GM19397 (cell line): ENCODE data around the gene UTP11.
"Not testable (repeated sequence)": the region's sequence is repeated elsewhere in the genome, so short reads cannot be mapped to it uniquely, and the experiment has no call there.

Experiments used
- ATAC-seq: cut with Tn5 transposase; IDR thresholded peaks from one replicate; pipeline ENCODE4 v1.9.1; 2021; ENCODE audit warnings: mild to moderate bottlenecking, moderate library complexity; ENCODE audit not compliant: unreplicated experiment

UTP11 gene

GRCh38 chr1:38012363-38013226 is at the start of gene UTP11:
UTP11 (plus strand) TSS chr1:38012734; CDS start chr1:38012803, 69 bp downstream.
- ATAC-seq = peak; percentile 93

- not testable (repeated sequence) for ATAC-seq
Measured at GRCh38 chr1:37964106-37964505, 48.4 kb upstream of the UTP11 start.

GRCh38 chr1:37965301-37965700 is 47.2 kb upstream of the UTP11 start:
- no peak for ATAC-seq

GRCh38 chr1:37973684-37974083 is 38.9 kb upstream of the UTP11 start:
- ATAC-seq = not testable (repeated sequence)

GRCh38 chr1:37974567-37974966 is 38.0 kb upstream of the UTP11 start:
- ATAC-seq = no peak

GRCh38 chr1:37975083-37975482 is 37.5 kb upstream of the UTP11 start:
- not testable (repeated sequence) for ATAC-seq

- ATAC-seq = no peak
Measured at GRCh38 chr1:37978541-37978940, 34.0 kb upstream of the UTP11 start.

GRCh38 chr1:37983546-37983945 is 29.0 kb upstream of the UTP11 start:
- no peak for ATAC-seq

GRCh38 chr1:37987679-37988078 is 24.9 kb upstream of the UTP11 start:
- ATAC-seq = no peak

GRCh38 chr1:37989361-37989930 is 23.1 kb upstream of the UTP11 start:
- ATAC-seq = peak; percentile 32

- ATAC-seq = no peak
Measured at GRCh38 chr1:37994886-37995566, 17.5 kb upstream of the UTP11 start.

GRCh38 chr1:37995751-37996345 is 16.7 kb upstream of the UTP11 start:
- no peak for ATAC-seq

- no peak for ATAC-seq
Measured at GRCh38 chr1:37997256-37998088, 15.1 kb upstream of the UTP11 start.

- no peak for ATAC-seq
Measured at GRCh38 chr1:37998089-37998808, 14.3 kb upstream of the UTP11 start.

GRCh38 chr1:37998913-37999429 is 13.6 kb upstream of the UTP11 start:
- ATAC-seq = no peak

- no peak for ATAC-seq
Measured at GRCh38 chr1:37999430-38000232, 12.9 kb upstream of the UTP11 start.

GRCh38 chr1:38000233-38000528 is 12.4 kb upstream of the UTP11 start:
- ATAC-seq = no peak

GRCh38 chr1:38000529-38001455 is 11.7 kb upstream of the UTP11 start:
- no peak for ATAC-seq
